Pulmonary artery endothelial cell (primary cell): ENCODE data around the gene CDK9. TPM values are rescaled to one million over a fixed set of nuclear protein-coding genes. Genes with fewer than 3 reads are reported as not detected.
A peak's percentile ranks its signal among the peaks of the same experiment; 100 is the strongest.
"Not testable (repeated sequence)": the region's sequence is repeated elsewhere in the genome, so short reads cannot be mapped to it uniquely, and the experiment has no call there.

Source experiments
- DNase-seq: peaks from one replicate; pipeline ENCODE4 v3.0.0-alpha.2; 2011; ENCODE audit warnings: low read depth, low spot score
- total RNA-seq: library from RNA; depleted of rRNA; stranded (reverse); fragments of >200 nt; gene quantifications from 2 replicates; pipeline ENCODE4 v1.2.3, GENCODE V29; 2014

The CDK9 gene
- 107 and 116 TPM in 2 replicates for total RNA-seq

- DNase-seq: peak; percentile 68
Observed at GRCh38 chr9:127785933-127786772, at the start of gene CDK9. Gene CDK9, plus strand, starts transcription at chr9:127786034. Its CDS starts 115 bp downstream, at chr9:127786149.

- DNase-seq: no peak
Observed at GRCh38 chr9:127738666-127739065, 47.2 kb upstream of the CDK9 start.

- no peak for DNase-seq
Observed at GRCh38 chr9:127739614-127740330, 46.1 kb upstream of the CDK9 start.

GRCh38 chr9:127741831-127742434 lies 43.9 kb upstream of the CDK9 start:
- no peak for DNase-seq

GRCh38 chr9:127742435-127743088 lies 43.3 kb upstream of the CDK9 start:
- no peak for DNase-seq

- DNase-seq: no peak
Observed at GRCh38 chr9:127744398-127745110, 41.3 kb upstream of the CDK9 start.

- no peak for DNase-seq
Observed at GRCh38 chr9:127746959-127747569, 38.8 kb upstream of the CDK9 start.

GRCh38 chr9:127749090-127749787 lies 36.6 kb upstream of the CDK9 start:
- no peak for DNase-seq

- DNase-seq: no peak
Observed at GRCh38 chr9:127751269-127752054, 34.4 kb upstream of the CDK9 start.

GRCh38 chr9:127753148-127753547 lies 32.7 kb upstream of the CDK9 start:
- DNase-seq: no peak

GRCh38 chr9:127753622-127754021 lies 32.2 kb upstream of the CDK9 start:
- no peak for DNase-seq

- DNase-seq: no peak
Observed at GRCh38 chr9:127754099-127755060, 31.5 kb upstream of the CDK9 start.

- no peak for DNase-seq
Observed at GRCh38 chr9:127755061-127756060, 30.5 kb upstream of the CDK9 start.

GRCh38 chr9:127756233-127756632 lies 29.6 kb upstream of the CDK9 start:
- no peak for DNase-seq

GRCh38 chr9:127756776-127757175 lies 29.1 kb upstream of the CDK9 start:
- not testable (repeated sequence) for DNase-seq

- DNase-seq: no peak
Observed at GRCh38 chr9:127758843-127759242, 27.0 kb upstream of the CDK9 start.

GRCh38 chr9:127761061-127761460 lies 24.8 kb upstream of the CDK9 start:
- DNase-seq: no peak
